H1 (cell line): Measurements from ENCODE around the gene RGS14. TPM values are rescaled to one million over a fixed set of nuclear protein-coding genes. Genes with fewer than 3 reads are reported as not detected.

ENCODE experiments used
- CTCF ChIA-PET: fragments of 300-600 bp; sonication (Branson Sonifier 250); formaldehyde crosslinking; loops from one replicate; lab custom pipeline; 2021; ENCODE audit not compliant: partially characterized antibody; lab: Charles Lee
- POLR2A ChIA-PET: fragments of 300-600 bp; sonication (Branson Sonifier 250); formaldehyde crosslinking; loops from one replicate; lab custom pipeline; 2021; ENCODE audit warnings: inconsistent platforms; ENCODE audit not compliant: partially characterized antibody; lab: Charles Lee
- DNase-seq, 2 experiments: peaks; one replicate each; pipeline versions ENCODE4 v3.0.0 to v3.0.0-alpha.2; 2010 to 2022; ENCODE audit warnings: low spot score in 2 of 2, low read depth in 1 of 2, mixed read lengths in 1 of 2
- FAIRE-seq: peaks from 2 replicates; lab custom pipeline; 2011; peaks lifted over from hg19 to GRCh38; lab: Jason Lieb, UNC
- H2AFZ ChIP-seq: 2 replicates; pipeline ENCODE4 v1.8.1; 2012; ENCODE audit warnings: low read length, inconsistent platforms
- H2AK5ac ChIP-seq: 2 replicates; pipeline ENCODE4 v1.6.1; 2013; ENCODE audit warnings: low read depth, low read length
- H2BK120ac ChIP-seq: replicated peaks from 2 replicates; pipeline ENCODE3; 2013; ENCODE audit warnings: low read depth, low read length, inconsistent platforms
- H2BK12ac ChIP-seq: 2 replicates; pipeline ENCODE4 v1.6.1; 2013; ENCODE audit warnings: low read depth, low read length
- H2BK15ac ChIP-seq: 2 replicates; pipeline ENCODE4 v1.6.1; 2013; ENCODE audit warnings: low read length
- H2BK20ac ChIP-seq: 2 replicates; pipeline ENCODE4 v1.6.1; 2013; ENCODE audit warnings: low read length
- H2BK5ac ChIP-seq: 2 replicates; pipeline ENCODE4 v1.6.1; 2013; ENCODE audit warnings: low read depth, low read length
- H3K14ac ChIP-seq: 2 replicates; pipeline ENCODE4 v1.6.1; 2013; ENCODE audit warnings: inconsistent platforms; ENCODE audit not compliant: insufficient read length
- H3K18ac ChIP-seq: 2 replicates; pipeline ENCODE4 v1.6.1; 2013; ENCODE audit warnings: low read length; ENCODE audit errors: extremely low read depth
- H3K23ac ChIP-seq: 2 replicates; pipeline ENCODE4 v1.6.1; 2013; ENCODE audit warnings: inconsistent platforms; ENCODE audit not compliant: insufficient read length
- H3K23me2 ChIP-seq: 2 replicates; pipeline ENCODE4 v1.6.1; 2013; ENCODE audit warnings: low read depth, low read length
- H3K27ac ChIP-seq: 2 replicates; pipeline ENCODE4 v1.6.1; 2011; ENCODE audit warnings: low read depth, low read length, inconsistent platforms
- H3K27me3 ChIP-seq, 4 experiments: replicated peaks in 1 of 4; 1 replicate in 1 of 4; 2 replicates in 3 of 4; pipeline versions ENCODE4 v1.6.1 to v1.8.1; 2011 to 2013; ENCODE audit warnings: low read length in 3 of 4, mild to moderate bottlenecking in 3 of 4, inconsistent platforms in 2 of 4, mixed read lengths in 2 of 4, moderate library complexity in 1 of 4; ENCODE audit not compliant: control insufficient read depth in 3 of 4, insufficient read depth in 3 of 4; ENCODE audit errors: extremely low read depth in 1 of 4
- H3K36me3 ChIP-seq, 4 experiments: 2 replicates each; pipeline versions ENCODE4 v1.6.1 to v1.8.1; 2011 to 2013; ENCODE audit warnings: mild to moderate bottlenecking in 4 of 4, low read length in 3 of 4, moderate library complexity in 2 of 4, control low read depth in 1 of 4, inconsistent platforms in 1 of 4; ENCODE audit not compliant: insufficient read depth in 4 of 4, control insufficient read depth in 2 of 4
- H3K4ac ChIP-seq: replicated peaks from 2 replicates; pipeline ENCODE3; 2013; ENCODE audit warnings: low read length, low read depth, mixed read lengths, inconsistent platforms; ENCODE audit not compliant: insufficient read length
- H3K4me1 ChIP-seq, 4 experiments: replicated peaks in 1 of 4; 1 replicate in 1 of 4; 2 replicates in 3 of 4; pipeline versions ENCODE4 v1.6.1 to v1.8.1; 2011 to 2013; ENCODE audit warnings: low read length in 3 of 4, inconsistent platforms in 2 of 4, mixed read lengths in 1 of 4; ENCODE audit not compliant: insufficient read depth in 4 of 4, control insufficient read depth in 3 of 4
- H3K4me2 ChIP-seq, 2 experiments: 2 replicates each; pipeline versions ENCODE4 v1.6.1 to v1.8.1; 2011 to 2013; ENCODE audit warnings: low read depth in 2 of 2, low read length in 2 of 2, control low read depth in 1 of 2, inconsistent platforms in 1 of 2, mild to moderate bottlenecking in 1 of 2; ENCODE audit not compliant: insufficient read depth in 1 of 2
- H3K4me3 ChIP-seq, 4 experiments: fragments of 200-600, 300-600 bp in 1 of 4; sonication (generic), shearing (Covaris generic), sonication (Bioruptor Twin) in 1 of 4; 2 replicates each; pipeline versions ENCODE4 v1.5.1 to v1.8.1; 2011 to 2016; ENCODE audit warnings: low read length in 4 of 4, low read depth in 3 of 4, control low read depth in 2 of 4, inconsistent platforms in 2 of 4, mild to moderate bottlenecking in 2 of 4, mixed read lengths in 1 of 4, moderate library complexity in 1 of 4; ENCODE audit not compliant: insufficient read depth in 2 of 4; ENCODE audit errors: extremely low read depth in 1 of 4
- H3K56ac ChIP-seq: replicated peaks from 2 replicates; pipeline ENCODE3; 2013; ENCODE audit warnings: low read depth, mild to moderate bottlenecking, mixed read lengths, low read length, inconsistent platforms; ENCODE audit not compliant: insufficient read length
- H3K79me1 ChIP-seq: 2 replicates; pipeline ENCODE4 v1.6.1; 2013; ENCODE audit warnings: low read depth, low read length, control low read depth
- H3K79me2 ChIP-seq, 2 experiments: 2 replicates each; pipeline versions ENCODE4 v1.6.1 to v1.8.1; 2012 to 2013; ENCODE audit warnings: low read length in 2 of 2, mild to moderate bottlenecking in 2 of 2, inconsistent platforms in 1 of 2; ENCODE audit not compliant: insufficient read depth in 2 of 2, control insufficient read depth in 1 of 2
- H3K9ac ChIP-seq, 4 experiments: replicated peaks in 1 of 4; 1 replicate in 1 of 4; 2 replicates in 3 of 4; pipeline versions ENCODE4 v1.6.1 to v1.8.1; 2011 to 2013; ENCODE audit warnings: low read depth in 3 of 4, low read length in 3 of 4, control low read depth in 2 of 4, mild to moderate bottlenecking in 2 of 4, moderate library complexity in 2 of 4, inconsistent platforms in 1 of 4; ENCODE audit errors: extremely low read depth in 1 of 4
- H3K9me3 ChIP-seq, 2 experiments: 2 replicates each; pipeline versions ENCODE4 v1.6.1 to v1.8.1; 2012 to 2013; ENCODE audit warnings: mild to moderate bottlenecking in 2 of 2, moderate library complexity in 2 of 2, control low read depth in 1 of 2, inconsistent platforms in 1 of 2, low read depth in 1 of 2, low read length in 1 of 2, mixed read lengths in 1 of 2; ENCODE audit not compliant: insufficient read depth in 2 of 2
- H4K20me1 ChIP-seq, 2 experiments: replicated peaks in 1 of 2; 2 replicates each; pipeline versions ENCODE3 to v1.8.1; 2011 to 2013; ENCODE audit warnings: inconsistent platforms in 2 of 2, low read length in 2 of 2, mild to moderate bottlenecking in 1 of 2; ENCODE audit not compliant: insufficient read depth in 2 of 2, control insufficient read depth in 1 of 2
- H4K5ac ChIP-seq: 2 replicates; pipeline ENCODE4 v1.6.1; 2013; ENCODE audit warnings: low read length, low read depth, mixed read lengths, inconsistent platforms; ENCODE audit not compliant: insufficient read length
- H4K8ac ChIP-seq: 2 replicates; pipeline ENCODE4 v1.8.0; 2013; ENCODE audit warnings: mild to moderate bottlenecking, moderate library complexity, low read length, inconsistent platforms; ENCODE audit not compliant: insufficient read depth; ENCODE audit errors: extremely low read depth
- H4K91ac ChIP-seq: replicated peaks from 2 replicates; pipeline ENCODE3; 2013; ENCODE audit warnings: low read length, mixed read lengths, inconsistent platforms; ENCODE audit not compliant: insufficient read length
- BACH1 ChIP-seq: IDR thresholded peaks from 2 replicates; pipeline ENCODE4 v1.6.1; 2012; ENCODE audit warnings: low read length, improper control_type of control experiment
- EZH2 ChIP-seq: fragments of 200-600 bp; sonication (generic); IDR thresholded peaks from 2 replicates; pipeline ENCODE4 v1.7.1; 2012; ENCODE audit warnings: low read depth, mild to moderate bottlenecking, moderate library complexity, low read length, inconsistent platforms; ENCODE audit not compliant: severe bottlenecking
- KDM4A ChIP-seq: IDR thresholded peaks from one replicate; pipeline ENCODE4 v1.7.1; 2012; ENCODE audit warnings: low read depth, mild to moderate bottlenecking, moderate library complexity, low read length, inconsistent platforms; ENCODE audit not compliant: severe bottlenecking
- KDM5A ChIP-seq: fragments of 200-600 bp; IDR thresholded peaks from 2 replicates; pipeline ENCODE4 v1.7.1; 2012; ENCODE audit warnings: mild to moderate bottlenecking, low read length, inconsistent platforms, mixed read lengths
- POLR2AphosphoS5 ChIP-seq: IDR thresholded peaks from 2 replicates; pipeline ENCODE4 v1.6.1; 2011; ENCODE audit warnings: low read depth, low read length
- SIN3A ChIP-seq, 2 experiments: IDR thresholded peaks in 1 of 2; conservative IDR thresholded peaks in 1 of 2; 2 replicates each; pipeline ENCODE4 v1.6.1; 2011 to 2012; ENCODE audit warnings: low read length in 2 of 2, improper control_type of control experiment in 1 of 2, low read depth in 1 of 2, mild to moderate bottlenecking in 1 of 2
- WGBS, 2 experiments: shearing (Covaris generic) in 1 of 2; methylation state at CpG; one replicate each; pipeline versions ENCODE4 v1.1.6 to v1.1.7; 2013 to 2015; ENCODE audit warnings: low lambda C conversion rate in 2 of 2, mixed read lengths in 2 of 2, inconsistent platforms in 1 of 2, low coverage in 1 of 2, missing lambda C conversion rate in 1 of 2; ENCODE audit not compliant: insufficient replicate concordance in 2 of 2, insufficient coverage in 1 of 2, insufficient read length in 1 of 2; ENCODE audit errors: extremely low coverage in 1 of 2, missing lambda C conversion rate in 1 of 2; 5-methylcytosine and 5-hydroxymethylcytosine counted together
- polyA plus RNA-seq, 7 experiments: library from polyadenylated mRNA; depleted of rRNA in 3 of 7; stranded (reverse) in 5 of 7; unstranded in 2 of 7; fragments of >200 nt in 5 of 7; fragments of 200-250 nt in 2 of 7; gene quantifications; 1 replicate in 5 of 7; 2 replicates in 1 of 7; 4 replicates in 1 of 7; pipeline versions ENCODE4 v1.2.1 to v1.2.3, GENCODE V29; 2011 to 2013; ENCODE audit warnings: missing spikeins in 2 of 7, mixed read lengths in 2 of 7
- total RNA-seq: library from RNA; stranded (reverse); fragmentation: NEBNext Ultra II Directional; extraction: Animal tissue kit (Norgen Biotek cat#: 25700); gene quantifications from 2 replicates; pipeline ENCODE4 v1.2.1, GENCODE V29; 2021
- TF ChIP-seq, protein P1 (sequence below), 3 experiments: IDR thresholded peaks; 1 replicate in 2 of 3; 2 replicates in 1 of 3; pipeline versions ENCODE4 v1.5.1 to v1.6.1; 2011; ENCODE audit warnings: low read length in 3 of 3, mild to moderate bottlenecking in 3 of 3, inconsistent platforms in 2 of 3, low read depth in 1 of 3, moderate library complexity in 1 of 3; ENCODE audit not compliant: insufficient read depth in 1 of 3; ENCODE audit errors: control extremely low read depth in 1 of 3

The RGS14 gene
- total and polyA plus RNA-seq, 2 of the 8 experiments (the other 6 are each of a cell fraction or from before 2014, with no cell fraction given): 24.4 to 46.1 TPM

DNA sequence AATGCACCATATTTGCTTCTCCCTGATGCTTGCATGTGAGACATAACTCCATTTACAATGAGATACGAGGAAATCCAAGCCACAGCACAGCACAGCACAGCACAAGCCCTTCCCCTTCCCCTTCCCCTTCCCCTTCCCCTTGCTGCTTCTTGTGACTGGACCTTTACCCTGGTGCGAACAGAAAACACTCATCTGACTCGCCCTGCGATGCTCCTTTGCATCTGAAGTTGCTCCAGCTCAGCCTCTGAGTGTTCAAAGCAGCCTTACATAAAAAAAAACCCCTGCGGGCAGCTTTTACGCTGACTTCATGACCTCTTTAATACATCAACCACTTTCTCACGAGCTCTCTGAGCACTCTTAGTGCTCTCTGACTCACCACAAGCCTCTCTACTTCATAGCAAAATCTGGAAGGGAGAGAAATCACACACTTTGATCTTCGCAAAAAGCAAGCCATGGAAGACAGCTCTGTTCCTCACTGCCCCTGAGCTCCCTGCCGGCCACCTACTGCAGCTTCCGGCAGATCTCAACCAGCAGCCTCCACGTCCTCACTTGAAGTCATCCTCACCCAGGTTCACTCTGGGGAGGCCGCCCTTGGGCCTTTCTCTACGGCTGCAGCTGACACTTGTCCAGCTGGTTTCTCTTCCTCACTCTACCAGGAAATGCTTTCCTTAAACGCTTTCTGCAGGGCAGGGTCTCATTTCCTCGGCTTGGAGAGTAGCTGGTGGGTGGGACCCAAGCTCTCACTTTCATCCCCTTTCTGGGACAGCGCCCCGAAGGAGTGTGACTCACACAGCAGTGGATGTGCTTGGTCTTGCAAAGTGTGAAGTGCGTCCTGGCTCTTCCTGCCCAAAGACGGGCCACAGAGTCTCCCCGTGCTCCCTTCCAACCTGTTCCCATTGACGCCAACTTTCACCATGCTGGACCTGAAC is 31.8 kb downstream of the RGS14 start:
- no peak overlapping the region for H3K9ac ChIP-seq
- peaks cover 0 to 3% (median 0%) of the 10 kb centered on the region in 4 experiments; a peak in 4 of 7 replicates for H3K4me1 ChIP-seq
- H3K23ac ChIP-seq: no peak overlapping the region
- no peak overlapping the region for H3K18ac ChIP-seq
- no peak overlapping the region for H3K27ac ChIP-seq
- H3K79me2 ChIP-seq: no peaks in the 10 kb centered on the region
- no peak overlapping the region for H2AK5ac ChIP-seq
- H3K9me3 ChIP-seq: no peaks in the 10 kb centered on the region
- no peak for FAIRE-seq
- H2BK12ac ChIP-seq: no peak overlapping the region
- H2AFZ ChIP-seq: no peak overlapping the region
- H4K5ac ChIP-seq: no peak overlapping the region
- peak overlapping the region; percentile 25 for H4K91ac ChIP-seq
- H2BK120ac ChIP-seq: no peak overlapping the region
- H3K4me3 ChIP-seq: no peak overlapping the region
- CTCF ChIA-PET: interaction anchor here (0.7 to 18.7 kb wide), 26 partner anchors 7 to 1475 kb away, joined by 3 to 430 read pairs (median 10); partner anchors contain the start of genes F12, GRK6, LMAN2 and PFN3
- H3K4ac ChIP-seq: no peak overlapping the region
- no peak overlapping the region for H3K56ac ChIP-seq
- no peaks in the 10 kb centered on the region for H4K20me1 ChIP-seq
- 78% methylated on average over 21 of the region's 21 CpGs; no CpG with 5 or more reads in 1 of the 2 experiments for WGBS, 2 experiments
- H2BK5ac ChIP-seq: no peak overlapping the region
- peak overlapping the region; percentile 24; the same call in 1 of the 2 replicates for H2BK15ac ChIP-seq
- no peak overlapping the region for H3K4me2 ChIP-seq
- POLR2A ChIA-PET: interaction anchor here (0.7 to 4.2 kb wide), 14 partner anchors 8 to 100 kb away, joined by 3 to 51 read pairs (median 7); partner anchors contain the start of gene PRR7
- DNase-seq: no peak
- H3K23me2 ChIP-seq: no peaks in the 10 kb centered on the region
- no peak overlapping the region for H2BK20ac ChIP-seq
- H3K79me1 ChIP-seq: no peaks in the 10 kb centered on the region
- H3K27me3 ChIP-seq: peaks cover 0 to 17% (median 10%) of the 10 kb centered on the region in 4 experiments; a peak in 6 of 7 replicates
- H3K36me3 ChIP-seq: no peaks in the 10 kb centered on the region
- H4K8ac ChIP-seq: no peak overlapping the region
- no peak overlapping the region for H3K14ac ChIP-seq
- TF ChIP-seq, protein P1, sequence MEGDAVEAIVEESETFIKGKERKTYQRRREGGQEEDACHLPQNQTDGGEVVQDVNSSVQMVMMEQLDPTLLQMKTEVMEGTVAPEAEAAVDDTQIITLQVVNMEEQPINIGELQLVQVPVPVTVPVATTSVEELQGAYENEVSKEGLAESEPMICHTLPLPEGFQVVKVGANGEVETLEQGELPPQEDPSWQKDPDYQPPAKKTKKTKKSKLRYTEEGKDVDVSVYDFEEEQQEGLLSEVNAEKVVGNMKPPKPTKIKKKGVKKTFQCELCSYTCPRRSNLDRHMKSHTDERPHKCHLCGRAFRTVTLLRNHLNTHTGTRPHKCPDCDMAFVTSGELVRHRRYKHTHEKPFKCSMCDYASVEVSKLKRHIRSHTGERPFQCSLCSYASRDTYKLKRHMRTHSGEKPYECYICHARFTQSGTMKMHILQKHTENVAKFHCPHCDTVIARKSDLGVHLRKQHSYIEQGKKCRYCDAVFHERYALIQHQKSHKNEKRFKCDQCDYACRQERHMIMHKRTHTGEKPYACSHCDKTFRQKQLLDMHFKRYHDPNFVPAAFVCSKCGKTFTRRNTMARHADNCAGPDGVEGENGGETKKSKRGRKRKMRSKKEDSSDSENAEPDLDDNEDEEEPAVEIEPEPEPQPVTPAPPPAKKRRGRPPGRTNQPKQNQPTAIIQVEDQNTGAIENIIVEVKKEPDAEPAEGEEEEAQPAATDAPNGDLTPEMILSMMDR (IDR thresholded peaks at IDR 0.05; ENCODE audit: control extremely low read depth in 1 of 3, insufficient read depth in 1 of 3, low read depth in 1 of 3, low read length in 3 of 3): no peak
- no peak for TF ChIP-seq KDM5A
- TF ChIP-seq SIN3A (conservative IDR thresholded peaks at IDR 0.05 in 1 of 2, IDR thresholded peaks at IDR 0.05 in 1 of 2; ENCODE audit: low read depth in 1 of 2, low read length in 2 of 2): no peak
- TF ChIP-seq BACH1: no peak
- no peak for TF ChIP-seq KDM4A
- TF ChIP-seq POLR2AphosphoS5: no peak
- no peak for TF ChIP-seq EZH2
